Dermis microvascular lymphatic vessel endothelial cell (primary cell): Measurements from ENCODE around the gene NFATC1. TPM values are rescaled to one million over a fixed set of nuclear protein-coding genes. Genes with fewer than 3 reads are reported as not detected.
A peak's percentile ranks its signal among the peaks of the same experiment; 100 is the strongest.
"Not testable (repeated sequence)": the region's sequence is repeated elsewhere in the genome, so short reads cannot be mapped to it uniquely, and the experiment has no call there.

ENCODE experiments used
- DNase-seq, 2 donors: peaks; one replicate each; pipeline versions ENCODE4 v3.0.0 to v3.0.0-alpha.2; 2010; ENCODE audit warnings: low read depth in 2 of 2
- total RNA-seq: library from RNA; depleted of rRNA; stranded (reverse); fragments of >200 nt; gene quantifications from 2 replicates; pipeline ENCODE4 v1.2.1, GENCODE V29; 2014

Gene NFATC1
- total RNA-seq, 1 donor from 2014 or later: 5.5 TPM

DNA sequence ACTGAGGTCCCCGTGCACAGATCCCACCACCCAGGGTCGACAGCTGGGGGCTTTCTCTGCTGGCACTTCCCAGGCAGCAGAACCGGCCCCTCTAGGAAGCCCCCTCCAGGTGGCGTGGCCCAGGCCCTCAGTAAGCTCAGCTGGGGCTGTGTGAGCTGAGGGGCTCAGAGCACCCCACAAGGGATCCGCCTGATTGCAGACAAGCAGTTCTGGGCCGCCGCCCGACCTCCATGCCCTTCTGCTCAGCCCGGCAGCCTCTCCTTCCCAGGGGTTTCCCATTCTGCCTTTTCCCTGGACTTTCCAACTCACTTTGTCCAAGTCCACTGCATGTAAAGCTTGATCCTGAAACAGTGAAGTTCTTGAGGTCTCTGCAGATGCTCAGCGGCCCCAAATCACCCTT lies 76.4 kb downstream of the NFATC1 start:
- DNase-seq: no peak

DNA sequence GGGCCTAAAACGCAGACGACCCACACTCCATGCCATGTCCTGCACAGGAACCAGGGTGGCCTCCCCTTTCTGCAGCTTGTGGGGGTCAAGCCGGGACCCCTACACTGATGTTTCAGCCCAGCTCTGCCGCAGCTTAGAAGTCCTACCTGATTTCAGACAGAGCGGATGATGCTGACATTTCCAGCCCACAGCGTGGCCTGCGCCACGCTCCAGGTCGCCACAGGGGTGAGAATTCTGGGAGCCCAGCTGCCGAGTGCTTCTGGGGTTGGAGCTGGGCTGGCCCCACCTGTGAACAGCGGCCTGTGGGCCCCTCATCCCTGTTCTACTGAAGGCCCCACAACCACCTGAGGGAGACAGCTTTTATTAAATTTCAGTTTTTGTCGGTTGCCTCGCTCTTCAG lies 77.2 kb downstream of the NFATC1 start:
- DNase-seq: no peak

DNA sequence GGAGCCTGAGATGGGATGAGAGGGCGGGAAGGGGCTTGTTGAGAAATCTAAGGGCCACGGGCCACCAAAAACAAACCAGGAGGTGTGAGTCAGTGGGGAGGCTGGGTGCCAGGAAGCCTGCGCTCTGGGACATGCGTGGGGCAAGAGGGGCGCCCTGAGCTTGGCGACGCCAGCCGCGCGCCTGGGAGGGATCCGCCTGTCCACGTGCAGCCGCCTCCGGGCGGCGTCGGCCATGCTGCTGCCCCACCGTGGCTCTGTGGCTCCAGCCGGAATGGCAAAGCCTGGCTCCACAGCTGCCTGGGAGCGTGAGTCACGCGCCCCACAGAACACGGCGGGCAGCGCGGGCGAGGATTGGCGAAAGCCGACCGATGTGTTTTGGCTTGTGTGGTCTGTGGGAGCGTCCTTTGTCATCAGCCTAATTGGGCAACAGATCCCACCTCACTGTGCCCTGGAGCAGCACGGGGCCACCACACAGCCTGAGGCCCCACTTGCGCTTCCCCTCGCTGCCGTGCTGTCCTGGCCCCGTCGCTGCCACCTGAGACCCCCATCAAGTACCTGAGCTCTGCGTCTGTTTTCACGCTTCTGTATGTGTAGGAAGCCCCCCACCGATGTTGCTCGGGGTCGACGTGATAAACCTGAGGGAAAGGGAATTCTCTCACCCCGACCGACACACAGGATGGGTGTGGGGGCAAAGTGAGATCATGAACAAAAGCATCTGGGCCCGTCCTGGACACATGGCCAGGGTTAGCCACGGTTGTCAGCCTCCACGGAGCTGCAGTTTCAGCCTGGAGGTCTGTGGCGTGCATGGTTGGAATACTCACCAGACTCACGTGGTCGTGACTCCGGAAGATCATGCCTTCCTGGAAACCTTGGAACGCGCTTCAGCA lies 80.5 kb downstream of the NFATC1 start:
- DNase-seq: peak in 1 of 2 donors; percentile 52

DNA sequence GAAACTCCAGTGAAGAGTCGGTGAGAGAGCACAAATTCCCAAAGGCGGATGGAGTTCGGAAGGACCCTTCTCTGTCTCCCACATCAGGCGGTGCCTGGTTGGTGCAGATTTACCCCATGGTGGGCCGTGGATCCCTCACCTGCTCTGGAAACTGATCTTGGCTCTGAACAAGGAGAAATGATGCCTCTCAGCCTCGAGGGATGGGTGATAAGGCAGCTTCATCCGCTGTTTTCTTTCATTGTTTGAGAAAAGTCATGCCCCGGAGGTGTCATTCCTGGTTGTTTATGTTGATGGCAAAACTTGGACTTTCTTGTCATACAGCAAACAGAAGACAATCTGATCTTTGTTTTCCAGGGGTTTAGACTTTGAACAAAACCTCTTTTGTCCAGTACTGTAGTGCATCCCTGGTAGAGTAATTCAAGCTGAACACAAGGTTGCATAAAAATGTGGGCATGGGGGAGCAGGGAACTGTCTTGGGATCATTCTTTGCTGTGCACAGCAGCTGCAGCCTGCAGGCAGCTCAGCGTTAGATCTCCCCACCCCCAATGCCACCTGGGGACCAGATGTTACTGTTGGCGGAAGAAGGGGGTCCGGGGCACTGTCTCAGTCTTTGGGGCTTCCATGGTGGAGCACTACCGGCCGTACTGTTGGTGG lies 81.3 kb downstream of the NFATC1 start:
- no peak for DNase-seq

DNA sequence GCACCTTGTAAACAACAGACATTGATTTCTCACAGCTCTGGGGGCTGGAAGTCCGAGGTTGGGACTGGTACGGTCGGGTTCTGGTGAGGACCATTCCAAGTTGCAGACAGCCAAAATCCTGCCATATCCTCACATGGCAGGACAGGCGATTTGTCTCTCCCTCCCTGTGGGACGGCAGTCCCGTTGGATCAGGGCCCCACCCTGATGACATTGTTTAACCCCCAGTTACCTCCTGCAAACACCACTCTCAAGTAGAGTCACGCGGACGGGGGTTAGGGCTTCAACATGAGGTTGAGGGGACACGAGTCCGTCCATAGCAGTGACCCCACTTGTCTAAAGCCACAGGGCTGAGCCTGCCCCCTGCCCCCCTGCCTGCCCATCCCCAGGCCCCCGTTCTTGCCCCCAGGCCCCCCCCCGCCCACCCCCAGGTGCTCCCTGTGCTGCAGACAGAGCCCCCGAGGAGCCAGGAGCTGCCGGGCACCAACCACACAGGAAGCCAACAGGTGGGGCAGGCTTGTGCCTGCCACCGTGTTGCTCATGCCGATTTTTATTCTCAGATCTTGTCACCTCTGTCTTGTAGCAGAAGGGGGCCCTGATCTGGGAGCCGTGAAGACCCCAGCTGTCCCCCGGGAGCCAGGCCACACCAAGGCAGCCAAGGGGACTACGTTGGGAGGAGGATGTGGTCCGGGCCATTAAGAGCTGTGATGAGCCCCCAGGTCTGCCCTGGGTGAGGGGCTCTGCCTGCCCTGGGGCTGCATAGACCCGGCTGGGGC lies 82.2 kb downstream of the NFATC1 start:
- no peak for DNase-seq

- DNase-seq: no peak
These were observed 82.9 kb downstream of the NFATC1 start for GRCh38 chr18:79478484-79479115.

GRCh38 chr18:79479116-79479760 lies 83.5 kb downstream of the NFATC1 start:
- DNase-seq: no peak

DNA sequence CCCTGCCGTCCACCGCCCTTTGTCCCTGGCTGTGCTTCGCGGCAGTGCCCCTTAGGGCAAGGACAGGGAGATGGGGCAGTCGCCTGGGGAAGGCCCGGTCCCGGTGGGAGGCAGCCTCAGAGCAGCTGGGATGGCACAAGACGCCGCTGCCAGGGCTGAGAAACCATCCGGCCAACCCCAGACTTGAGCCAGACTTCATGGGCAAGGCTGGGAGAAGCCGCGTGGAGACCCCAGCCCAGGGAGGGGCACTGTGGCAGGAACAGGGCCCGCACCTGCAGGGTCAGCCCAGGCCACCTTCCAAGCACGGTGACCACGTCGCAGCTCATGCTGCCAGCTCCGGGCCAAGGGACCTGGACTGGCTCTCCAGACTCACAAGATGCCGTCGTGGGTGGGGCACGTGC lies 84.0 kb downstream of the NFATC1 start:
- DNase-seq: no peak

- DNase-seq: no peak
These were observed 84.7 kb downstream of the NFATC1 start for GRCh38 chr18:79480171-79481045.

GRCh38 chr18:79481046-79481790 lies 85.5 kb downstream of the NFATC1 start:
- no peak for DNase-seq

DNA sequence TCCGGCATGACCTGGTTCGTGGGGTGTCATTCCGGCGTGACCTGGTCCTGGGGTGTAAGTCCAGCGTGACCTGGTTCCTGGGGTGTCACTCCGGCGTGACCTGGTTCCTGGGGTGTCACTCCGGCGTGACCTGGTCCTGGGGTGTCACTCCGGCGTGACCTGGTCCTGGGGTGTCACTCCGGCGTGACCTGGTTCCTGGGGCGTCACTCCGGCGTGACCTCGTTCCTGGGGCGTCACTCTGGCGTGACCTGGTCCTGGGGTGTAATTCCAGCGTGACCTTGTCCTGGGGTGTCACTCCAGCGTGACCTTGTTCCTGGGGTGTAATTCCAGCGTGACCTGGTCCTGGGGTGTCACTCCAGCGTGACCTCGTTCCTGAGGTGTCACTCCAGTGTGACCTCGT lies 87.7 kb downstream of the NFATC1 start:
- DNase-seq: not testable (repeated sequence)

GRCh38 chr18:79483971-79484491 lies 88.3 kb downstream of the NFATC1 start:
- DNase-seq: no peak

- peak; percentile 36 to 96 for DNase-seq
These were observed 89.2 kb downstream of the NFATC1 start for GRCh38 chr18:79484661-79485621.

DNA sequence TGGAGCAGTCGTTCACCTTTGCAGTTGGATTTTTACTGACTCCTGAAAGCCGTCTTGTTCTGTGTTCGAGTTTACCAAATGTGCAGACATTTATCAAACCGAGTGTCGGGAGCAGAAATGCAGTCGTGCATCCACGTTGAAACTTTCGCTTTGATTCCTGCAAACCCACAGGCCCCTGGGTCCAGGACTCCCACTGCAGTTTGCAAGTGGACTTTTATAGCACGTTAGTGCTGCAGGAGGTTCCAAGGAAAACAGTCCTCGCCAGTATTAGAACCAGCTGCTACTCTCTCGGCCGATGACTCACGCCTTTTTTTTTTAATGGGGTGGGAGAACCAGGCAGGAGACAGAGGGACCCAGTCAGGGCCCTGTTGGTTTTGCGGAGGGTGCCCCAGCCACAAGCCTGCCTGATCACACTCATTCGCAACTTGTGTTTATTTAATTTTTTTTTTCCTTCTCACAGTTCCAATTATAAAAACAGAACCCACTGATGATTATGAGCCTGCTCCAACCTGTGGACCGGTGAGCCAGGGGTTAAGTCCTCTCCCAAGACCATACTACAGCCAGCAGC lies 90.1 kb downstream of the NFATC1 start:
- DNase-seq: peak in 1 of 2 donors; percentile 86

GRCh38 chr18:79486356-79487182 lies 90.8 kb downstream of the NFATC1 start:
- DNase-seq: no peak

DNA sequence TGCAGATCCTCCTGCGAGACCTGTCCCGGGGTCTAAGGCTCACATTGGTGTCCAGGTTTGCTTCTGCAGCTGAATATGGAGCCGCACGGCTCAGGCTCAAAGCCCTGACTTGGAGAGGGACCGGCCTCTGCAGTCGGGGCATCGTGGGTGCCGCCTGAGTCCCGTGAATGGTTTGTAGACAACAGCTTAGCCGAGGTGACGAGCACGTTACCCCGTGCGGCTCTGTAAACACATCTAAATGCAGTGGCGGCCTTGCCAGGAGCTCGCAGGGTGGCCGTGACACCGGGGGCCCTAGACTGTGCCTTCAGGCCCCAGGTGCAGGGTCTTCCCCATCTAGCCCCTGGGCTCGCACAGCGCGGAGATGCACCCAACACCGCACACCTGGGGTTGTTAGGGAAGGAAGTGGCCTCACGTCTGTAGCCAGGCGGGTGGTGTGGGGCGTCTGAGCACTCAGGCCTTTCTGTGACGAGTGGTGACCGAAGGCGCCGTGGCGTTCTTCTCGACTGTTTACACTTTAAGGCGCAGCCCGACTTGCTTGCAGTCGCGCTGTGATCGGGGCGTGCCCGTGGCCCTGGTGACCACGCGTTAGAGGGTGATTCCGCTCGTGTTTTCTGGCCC lies 91.6 kb downstream of the NFATC1 start:
- no peak for DNase-seq
